GM11168 (cell line): ENCODE data around the gene C2CD2L.
"Not testable (repeated sequence)": the region's sequence is repeated elsewhere in the genome, so short reads cannot be mapped to it uniquely, and the experiment has no call there.

ENCODE experiments used
- in situ Hi-C: fragments of 300-500 bp; cut with MboI; formaldehyde crosslinking; loops from one replicate; pipeline ENCODE4 v1.12.0; 2022; ENCODE audit warnings: low sequenced_read_pairs; ENCODE audit not compliant: unreplicated experiment

Gene C2CD2L

GRCh38 chr11:119092880-119093842 is 14.0 kb upstream of the C2CD2L start:
- in situ Hi-C loops = no loop called here

GRCh38 chr11:119093942-119094815 is 13.0 kb upstream of the C2CD2L start:
- in situ Hi-C loops = no loop called here

DNA sequence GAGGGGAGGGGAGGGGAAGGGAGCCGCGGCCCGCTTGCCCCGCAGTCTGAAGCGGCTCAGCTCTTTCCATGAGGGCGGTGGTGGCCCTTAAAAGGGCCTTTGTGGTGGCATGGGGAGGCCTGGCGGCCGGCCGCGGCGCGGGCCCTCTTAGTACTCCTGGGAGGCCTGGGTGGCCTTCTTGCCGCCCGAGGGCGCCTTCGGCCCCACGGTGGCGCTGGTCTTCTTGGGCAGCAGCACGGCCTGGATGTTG is 12.4 kb upstream of the C2CD2L start:
- in situ Hi-C loops = no loop called here

- in situ Hi-C loops = no loop called here
These were observed 11.9 kb upstream of the C2CD2L start for GRCh38 chr11:119095066-119095880.

- in situ Hi-C loops = no loop called here
These were observed 7.4 kb upstream of the C2CD2L start for GRCh38 chr11:119099711-119100110.

DNA sequence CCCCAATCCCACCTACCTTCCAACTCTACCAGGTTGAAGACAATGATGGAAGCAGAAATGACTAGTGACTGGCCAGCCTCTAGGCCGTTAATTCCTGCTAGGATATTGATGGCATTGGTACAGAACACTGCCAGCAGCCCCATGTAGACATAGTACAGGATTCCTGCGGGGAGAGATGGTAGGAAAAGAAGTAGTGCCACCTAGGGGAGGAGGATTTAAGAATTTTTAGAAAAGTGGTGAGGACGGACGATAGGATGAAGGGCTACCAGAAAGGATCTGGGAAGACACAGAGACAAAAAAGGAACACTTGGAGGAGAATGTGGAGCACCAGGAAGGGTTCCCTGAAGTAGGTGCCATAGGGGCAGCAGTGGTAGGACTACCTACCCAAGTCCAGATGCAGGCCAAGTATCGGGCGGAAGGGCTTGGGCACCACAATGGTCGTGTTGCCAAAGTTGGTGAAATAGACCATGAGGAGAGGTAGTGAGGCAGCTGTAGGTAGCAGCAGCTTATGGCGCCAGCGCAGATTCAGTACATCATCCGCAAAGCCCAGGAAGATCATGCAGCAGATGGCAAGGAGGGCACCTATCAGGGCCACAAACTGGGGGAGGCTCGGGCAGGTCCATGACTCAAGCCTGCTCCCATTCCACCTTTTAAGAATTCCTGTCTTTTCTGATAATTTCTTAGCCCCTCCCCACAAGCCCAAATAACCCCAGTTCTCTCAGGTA is 6.7 kb upstream of the C2CD2L start:
- in situ Hi-C loops = no loop called here

DNA sequence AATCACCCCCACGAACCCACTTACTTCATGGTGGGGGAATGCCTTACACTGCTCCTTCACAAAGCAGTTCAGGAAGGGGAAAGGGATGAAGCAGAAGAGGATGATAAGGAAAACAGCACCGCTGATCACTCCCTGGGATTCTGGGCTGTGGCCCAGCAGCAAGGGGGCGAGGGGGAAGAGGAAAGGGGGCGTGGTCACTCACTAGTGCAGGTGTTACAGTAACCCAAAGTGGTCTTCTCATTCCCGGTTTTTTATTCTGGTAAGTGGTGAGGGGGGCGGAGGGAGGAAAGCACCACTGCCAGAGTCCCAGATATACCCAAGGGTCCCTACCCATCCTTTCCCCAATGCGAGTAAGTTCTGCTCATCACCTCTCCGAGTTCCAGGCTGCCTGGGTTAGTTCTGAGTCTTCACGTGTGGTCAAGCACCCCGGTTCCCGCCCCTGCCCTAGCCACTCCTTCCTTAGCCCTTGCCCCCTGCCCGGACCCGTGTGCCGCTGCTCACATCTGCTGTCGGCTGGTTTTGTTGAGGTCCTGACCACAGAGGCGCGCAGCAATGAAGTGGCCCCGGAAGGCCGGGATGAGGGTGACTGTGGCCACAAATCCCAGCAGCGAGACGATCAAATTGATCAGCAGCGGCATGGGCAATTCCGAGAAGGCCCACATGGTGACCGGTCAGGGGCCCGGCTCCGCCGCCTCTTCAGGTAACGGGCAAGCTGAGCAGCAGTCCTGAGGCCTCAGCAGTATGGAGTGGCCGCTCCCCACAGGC is 6.0 kb upstream of the C2CD2L start:
- in situ Hi-C loops = no loop called here

GRCh38 chr11:119101759-119102423 is 5.3 kb upstream of the C2CD2L start, which contains the start of gene DPAGT1:
TSS of gene DPAGT1 (minus strand) at chr11:119101853. CDS start at chr11:119101655, 198 bp downstream.
- in situ Hi-C loops = no loop called here

DNA sequence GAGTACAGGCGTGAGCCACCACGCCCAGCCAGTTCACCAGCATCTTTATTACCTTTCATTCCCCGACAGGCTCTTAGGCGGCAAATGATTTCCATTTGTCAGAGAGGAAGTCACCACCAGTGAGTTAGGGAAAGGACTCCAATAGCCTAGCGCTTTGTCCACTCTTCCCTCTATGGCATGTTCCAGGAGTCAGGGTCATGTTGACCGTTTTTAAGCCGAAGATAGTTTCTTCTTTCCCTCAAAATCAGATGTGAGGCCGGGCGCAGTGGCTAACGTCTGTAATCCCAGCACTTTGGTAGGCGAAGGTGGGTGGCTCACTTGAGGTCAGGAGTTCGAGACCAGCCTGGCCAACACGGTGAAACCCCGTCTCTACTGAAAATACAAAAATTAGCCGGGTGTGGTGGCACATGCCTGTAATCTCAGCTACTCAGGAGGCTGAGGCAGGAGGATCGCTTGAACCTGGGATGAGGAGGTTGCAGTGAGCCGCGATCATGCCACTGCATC is 3.9 kb upstream of the C2CD2L start:
- in situ Hi-C loops = not testable (repeated sequence)

- in situ Hi-C loops = no loop called here
These were observed 3.4 kb upstream of the C2CD2L start for GRCh38 chr11:119103793-119104192.

GRCh38 chr11:119107538-119108145 is 498 bp downstream of the C2CD2L start:
- in situ Hi-C loops = no loop called here

DNA sequence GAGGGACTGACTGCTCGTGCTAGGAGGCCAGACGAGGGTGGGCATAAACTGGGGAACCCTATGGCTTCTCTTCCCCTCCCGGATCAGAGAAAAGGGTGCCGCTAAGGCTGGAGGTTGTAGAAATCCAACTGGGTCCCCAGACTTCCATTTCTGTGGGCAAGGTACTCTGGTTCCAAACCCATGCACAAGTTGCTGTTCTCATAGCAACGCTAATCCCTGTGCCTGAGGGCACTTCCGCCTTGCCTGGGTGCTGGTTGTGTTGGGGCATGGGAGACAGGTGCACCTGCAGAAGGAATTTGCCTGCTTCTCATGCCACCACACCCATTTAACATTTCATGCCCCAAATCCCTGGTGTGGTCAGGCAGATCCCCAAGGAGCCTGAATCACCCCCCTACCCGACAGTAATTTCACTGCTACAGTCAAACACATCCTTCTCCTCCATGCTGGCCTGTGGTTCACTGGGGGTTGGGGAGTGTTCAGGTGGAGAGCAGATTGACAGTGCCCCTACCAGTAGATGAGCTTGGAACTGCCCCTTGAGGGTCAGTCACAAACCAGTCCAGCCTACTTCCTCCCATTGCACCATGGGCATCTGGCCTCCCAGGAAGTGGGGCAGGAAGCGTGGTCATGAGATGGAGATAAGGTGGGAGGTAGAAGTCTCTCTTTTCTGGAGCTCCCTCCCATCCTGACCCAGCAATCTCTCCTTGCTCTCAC is 1.2 kb downstream of the C2CD2L start:
- in situ Hi-C loops = no loop called here

GRCh38 chr11:119108857-119109221 is 1.7 kb downstream of the C2CD2L start:
- in situ Hi-C loops = no loop called here

GRCh38 chr11:119109843-119110242 is 2.7 kb downstream of the C2CD2L start:
- in situ Hi-C loops = no loop called here

DNA sequence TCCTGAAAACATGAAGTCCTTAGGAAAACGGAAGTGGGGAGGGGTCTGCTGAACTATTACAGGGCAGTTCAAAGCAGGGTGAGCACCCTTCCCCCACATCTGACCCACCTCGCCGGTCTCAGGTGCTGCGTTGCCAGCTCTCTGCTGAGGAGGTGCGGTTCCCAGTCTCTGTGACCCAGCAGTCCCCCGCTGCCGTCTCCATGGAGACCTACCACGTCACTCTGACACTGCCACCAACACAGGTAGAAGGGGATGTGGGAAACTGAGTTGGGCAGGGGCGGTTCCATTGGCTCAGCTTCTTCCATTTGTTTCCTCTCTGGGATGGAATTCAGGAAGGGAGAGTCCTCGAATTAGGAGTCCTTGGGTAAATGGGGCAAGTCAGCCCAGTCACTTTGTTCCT is 3.3 kb downstream of the C2CD2L start:
- in situ Hi-C loops = no loop called here

DNA sequence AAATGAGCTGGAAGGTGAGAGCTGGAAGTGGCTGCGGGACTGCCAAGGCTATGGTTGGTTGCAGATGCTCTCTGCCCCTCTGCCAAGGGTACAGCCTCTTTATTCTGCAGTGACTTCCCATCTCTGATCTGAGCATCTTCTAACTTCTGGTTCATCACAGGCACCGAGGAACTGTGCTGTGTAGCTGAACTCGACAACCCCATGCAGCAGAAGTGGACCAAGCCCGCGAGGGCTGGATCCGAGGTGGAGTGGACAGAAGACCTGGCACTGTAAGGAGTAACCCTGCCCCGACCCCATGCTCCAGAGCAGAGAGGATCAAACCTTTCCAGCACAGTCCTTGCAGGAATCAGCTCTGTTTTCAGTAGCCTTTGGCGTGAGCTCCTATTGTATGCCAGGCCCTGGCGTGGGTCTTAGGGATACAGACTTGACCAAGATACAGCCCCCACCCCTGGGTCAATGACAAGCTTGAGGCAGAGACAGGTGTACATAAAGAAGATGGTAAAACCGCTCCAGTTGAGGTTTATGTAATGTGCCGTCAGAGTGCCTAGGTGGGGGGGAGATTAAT is 4.3 kb downstream of the C2CD2L start:
- in situ Hi-C loops = no loop called here
